Measurements from ENCODE around the gene TRABD2B.

GRCh38 chr1:47849591-47850261 is 147.5 kb downstream of the TRABD2B start:
- TF ChIP-seq CTCF (IDR thresholded peaks at IDR 0.05; ENCODE audit: insufficient read depth, low read depth, low read length) (no peak), EZH2 (IDR thresholded peaks at IDR 0.05; ENCODE audit: insufficient read depth, low read length) (no peak)
